NAMALWA (cell line): ENCODE results near the gene ABHD6.
"Not testable (repeated sequence)": the region's sequence is repeated elsewhere in the genome, so short reads cannot be mapped to it uniquely, and the experiment has no call there.

ENCODE experiments used
- DNase-seq: peaks from one replicate; pipeline ENCODE4 v3.0.0-alpha.2; 2015; ENCODE audit warnings: low spot score

ABHD6 gene

GRCh38 chr3:58323529-58324390 is 86.2 kb downstream of the ABHD6 start:
- DNase-seq, result no peak

GRCh38 chr3:58324391-58325390 is 87.1 kb downstream of the ABHD6 start:
- DNase-seq, result no peak

GRCh38 chr3:58325525-58325992 is 88.0 kb downstream of the ABHD6 start:
- DNase-seq, result no peak

- DNase-seq, result no peak
Observed at GRCh38 chr3:58326267-58326900, 88.8 kb downstream of the ABHD6 start.

- DNase-seq, result no peak
Observed at GRCh38 chr3:58329150-58329921, 91.7 kb downstream of the ABHD6 start.

- no peak for DNase-seq
Observed at GRCh38 chr3:58329922-58330413, 92.4 kb downstream of the ABHD6 start.

- no peak for DNase-seq
Observed at GRCh38 chr3:58331593-58332152, 94.1 kb downstream of the ABHD6 start.

GRCh38 chr3:58332575-58333188 is 95.1 kb downstream of the ABHD6 start, which contains the start of gene PXK:
TSS of gene PXK (plus strand) at chr3:58332892. CDS start at chr3:58332989, 97 bp downstream.
- DNase-seq, result peak; percentile 60

- DNase-seq, result peak; percentile 50
Observed at GRCh38 chr3:58333206-58334012, 95.8 kb downstream of the ABHD6 start.

GRCh38 chr3:58334013-58334321 is 96.4 kb downstream of the ABHD6 start:
- DNase-seq, result peak; percentile 29

- peak; percentile 31 for DNase-seq
Observed at GRCh38 chr3:58334506-58334884, 96.9 kb downstream of the ABHD6 start.

GRCh38 chr3:58335652-58335947 is 98.0 kb downstream of the ABHD6 start:
- DNase-seq, result no peak

- no peak for DNase-seq
Observed at GRCh38 chr3:58336135-58336882, 98.7 kb downstream of the ABHD6 start.

- no peak for DNase-seq
Observed at GRCh38 chr3:58337190-58337589, 99.6 kb downstream of the ABHD6 start.

GRCh38 chr3:58339146-58339545 is 101.6 kb downstream of the ABHD6 start:
- DNase-seq, result not testable (repeated sequence)

- DNase-seq, result no peak
Observed at GRCh38 chr3:58340594-58341244, 103.1 kb downstream of the ABHD6 start.

- no peak for DNase-seq
Observed at GRCh38 chr3:58341376-58341775, 103.8 kb downstream of the ABHD6 start.

- no peak for DNase-seq
Observed at GRCh38 chr3:58342676-58343075, 105.1 kb downstream of the ABHD6 start.
